T-helper 2 cell treated with Interferon-gamma antibody and Interleukin-4, amounts not matched to agents 100 ng/mL and 5 ng/mL, for 36 hours (primary cell): ENCODE data around the gene NUP205. TPM values are rescaled to one million over a fixed set of nuclear protein-coding genes. Genes with fewer than 3 reads are reported as not detected.

ENCODE experiments used
- intact Hi-C: fragments of 100-400 bp; cut with micrococcal nuclease; formaldehyde crosslinking; loops from one replicate; pipeline ENCODE4 v1.15.1; 2023
- total RNA-seq: library from RNA; stranded (reverse); gene quantifications from 2 replicates; pipeline ENCODE4 v1.2.3, GENCODE V29; 2022

The NUP205 gene
- 101 and 103 TPM in 2 replicates for total RNA-seq

- intact Hi-C loops = loop anchor here (1.0 to 2.0 kb wide), 8 partner anchors 17 to 911 kb away; partner anchors contain the start of genes BPGM, CNOT4, MTPN and STMP1
Measured at GRCh38 chr7:135557455-135558336, at the start of gene NUP205. TSS of gene NUP205 (plus strand) at chr7:135557917. CDS start at chr7:135557945, 28 bp downstream.

GRCh38 chr7:135508883-135509588, 48.7 kb upstream of the NUP205 start:
- intact Hi-C loops = no loop called here

GRCh38 chr7:135509589-135509838, 48.2 kb upstream of the NUP205 start:
- intact Hi-C loops = no loop called here

- intact Hi-C loops = loop anchor here (1.0 to 5.0 kb wide), 11 partner anchors 43 to 1051 kb away; partner anchors contain the start of genes AGBL3, AKR1B1, MTPN and NUP205
Measured at GRCh38 chr7:135509839-135510591, 47.7 kb upstream of the NUP205 start, which contains the start of gene CNOT4. TSS of gene CNOT4 (minus strand) at chr7:135510102. CDS start at chr7:135438331, 71,771 bp downstream.

GRCh38 chr7:135510592-135511183, 47.0 kb upstream of the NUP205 start:
- intact Hi-C loops = loop anchor here (1.0 to 5.0 kb wide), 11 partner anchors 43 to 1051 kb away; partner anchors contain the start of genes AGBL3, AKR1B1, MTPN and NUP205

- intact Hi-C loops = loop anchor here (5.0 kb wide), 2 partner anchors 45 to 95 kb away; no protein-coding TSS in a partner anchor
Measured at GRCh38 chr7:135512135-135512887, 45.4 kb upstream of the NUP205 start.

- intact Hi-C loops = loop anchor here (5.0 kb wide), 2 partner anchors 48 to 98 kb away; no protein-coding TSS in a partner anchor
Measured at GRCh38 chr7:135514856-135515255, 42.9 kb upstream of the NUP205 start.

- intact Hi-C loops = no loop called here
Measured at GRCh38 chr7:135517060-135517459, 40.7 kb upstream of the NUP205 start.

- intact Hi-C loops = no loop called here
Measured at GRCh38 chr7:135518748-135519147, 39.0 kb upstream of the NUP205 start.

GRCh38 chr7:135519233-135519688, 38.5 kb upstream of the NUP205 start:
- intact Hi-C loops = no loop called here

GRCh38 chr7:135519871-135520270, 37.8 kb upstream of the NUP205 start:
- intact Hi-C loops = no loop called here

GRCh38 chr7:135522509-135522908, 35.2 kb upstream of the NUP205 start:
- intact Hi-C loops = no loop called here

- intact Hi-C loops = no loop called here
Measured at GRCh38 chr7:135523146-135523545, 34.6 kb upstream of the NUP205 start.

- intact Hi-C loops = no loop called here
Measured at GRCh38 chr7:135525426-135525825, 32.3 kb upstream of the NUP205 start.

- intact Hi-C loops = no loop called here
Measured at GRCh38 chr7:135527025-135527424, 30.7 kb upstream of the NUP205 start.

GRCh38 chr7:135536150-135536549, 21.6 kb upstream of the NUP205 start:
- intact Hi-C loops = no loop called here

GRCh38 chr7:135537453-135537852, 20.3 kb upstream of the NUP205 start:
- intact Hi-C loops = no loop called here

GRCh38 chr7:135537905-135538304, 19.8 kb upstream of the NUP205 start:
- intact Hi-C loops = no loop called here

- intact Hi-C loops = no loop called here
Measured at GRCh38 chr7:135538376-135538775, 19.3 kb upstream of the NUP205 start.

- intact Hi-C loops = no loop called here
Measured at GRCh38 chr7:135539629-135540028, 18.1 kb upstream of the NUP205 start.
